Endothelial cell of umbilical vein (primary cell): ENCODE data around the gene RASAL3. TPM values are rescaled to one million over a fixed set of nuclear protein-coding genes. Genes with fewer than 3 reads are reported as not detected.

Experiments
- BruUV-seq: library from RNA; stranded (reverse); fragments of 400-500 nt; replicated peaks from 2 replicates; lab custom pipeline; 2021; lab: Mats Ljungman, UMichigan
- CTCF ChIA-PET: fragments of 300-600, 350-600 bp; sonication (Branson Sonifier 250); formaldehyde crosslinking; loops from one replicate; lab custom pipeline; 2021; ENCODE audit warnings: antibody characterized with exemption, inconsistent platforms; lab: Charles Lee
- POLR2A ChIA-PET: fragments of 300-600, 350-600 bp; sonication (Branson Sonifier 250); formaldehyde crosslinking; loops from one replicate; lab custom pipeline; 2021; ENCODE audit warnings: antibody characterized with exemption, inconsistent platforms; lab: Charles Lee
- DNase-seq: peaks from one replicate; pipeline ENCODE4 v3.0.0-alpha.2; 2011; ENCODE audit warnings: low read depth, low spot score
- FAIRE-seq: peaks from 2 replicates; lab custom pipeline; 2011; peaks lifted over from hg19 to GRCh38; lab: Jason Lieb, UNC
- H2AFZ ChIP-seq: 2 replicates; pipeline ENCODE4 v1.6.0; 2012; ENCODE audit warnings: low read depth, low read length, control low read depth, inconsistent platforms
- H3K27ac ChIP-seq: 2 replicates; pipeline ENCODE4 v1.5.1; 2011; ENCODE audit warnings: low read depth, mild to moderate bottlenecking, control low read depth, low read length, moderate library complexity; ENCODE audit not compliant: insufficient read depth
- H3K27me3 ChIP-seq, 2 experiments: 2 replicates each; pipeline versions ENCODE4 v1.6.0 to v1.6.1; 2011; ENCODE audit warnings: low read length in 2 of 2, mixed read lengths in 1 of 2; ENCODE audit not compliant: control insufficient read depth in 2 of 2, insufficient read depth in 2 of 2
- H3K36me3 ChIP-seq, 2 experiments: 2 replicates in 1 of 2; 3 replicates in 1 of 2; pipeline ENCODE4 v1.5.1; 2011; ENCODE audit warnings: low read length in 2 of 2, mild to moderate bottlenecking in 1 of 2, moderate library complexity in 1 of 2; ENCODE audit not compliant: control insufficient read depth in 2 of 2, insufficient read depth in 2 of 2; ENCODE audit errors: extremely low read depth in 1 of 2
- H3K4me1 ChIP-seq: 3 replicates; pipeline ENCODE4 v1.5.1; 2011; ENCODE audit warnings: mild to moderate bottlenecking, low read length; ENCODE audit not compliant: control insufficient read depth, insufficient read depth; ENCODE audit errors: extremely low read depth
- H3K4me2 ChIP-seq: 2 replicates; pipeline ENCODE4 v1.6.1; 2011; ENCODE audit warnings: low read length, control low read depth, mixed read lengths; ENCODE audit not compliant: insufficient read depth
- H3K4me3 ChIP-seq, 3 experiments: fragments of 200-600 bp in 1 of 3; sonication (generic), shearing (Covaris generic) in 1 of 3; replicated peaks in 1 of 3; 2 replicates each; pipeline ENCODE4 v1.5.1; 2011 to 2016; ENCODE audit warnings: control low read depth in 3 of 3, low read length in 3 of 3, mild to moderate bottlenecking in 2 of 3, inconsistent platforms in 1 of 3, low read depth in 1 of 3, moderate library complexity in 1 of 3; ENCODE audit not compliant: insufficient read depth in 1 of 3
- H3K79me2 ChIP-seq: 2 replicates; pipeline ENCODE4 v1.6.0; 2012; ENCODE audit warnings: low read length, inconsistent platforms; ENCODE audit not compliant: control insufficient read depth, insufficient read depth
- H3K9ac ChIP-seq: replicated peaks from 2 replicates; pipeline ENCODE3; 2011; ENCODE audit warnings: low read length, control low read depth; ENCODE audit not compliant: insufficient read depth; ENCODE audit errors: extremely low read depth
- H3K9me1 ChIP-seq: replicated peaks from 3 replicates; pipeline ENCODE4 v1.6.0; 2011; ENCODE audit warnings: mild to moderate bottlenecking, low read length; ENCODE audit not compliant: control insufficient read depth, insufficient read depth; ENCODE audit errors: extremely low read depth
- H3K9me3 ChIP-seq: replicated peaks from 2 replicates; pipeline ENCODE4 v1.5.1; 2012; ENCODE audit warnings: low read length, inconsistent platforms; ENCODE audit not compliant: control insufficient read depth, insufficient read depth
- H4K20me1 ChIP-seq: replicated peaks from 2 replicates; pipeline ENCODE3; 2011; ENCODE audit warnings: mild to moderate bottlenecking, low read length; ENCODE audit not compliant: control insufficient read depth, insufficient read depth; ENCODE audit errors: extremely low read depth
- CTCF ChIP-seq, 2 donors: IDR thresholded peaks; 1 replicate in 1 of 2; 2 replicates in 1 of 2; pipeline ENCODE4 v1.5.1; 2011; ENCODE audit warnings: low read length in 2 of 2, mild to moderate bottlenecking in 2 of 2, moderate library complexity in 2 of 2, control low read depth in 1 of 2, inconsistent platforms in 1 of 2, low read depth in 1 of 2; ENCODE audit not compliant: insufficient read depth in 1 of 2; ENCODE audit errors: extremely low read depth in 1 of 2
- EZH2 ChIP-seq: IDR thresholded peaks from 2 replicates; pipeline ENCODE4 v1.6.1; 2012; ENCODE audit warnings: borderline replicate concordance, low read depth, mild to moderate bottlenecking, moderate library complexity, low read length, inconsistent platforms; ENCODE audit not compliant: severe bottlenecking
- FOS ChIP-seq: IDR thresholded peaks from 2 replicates; pipeline ENCODE4 v1.6.1; 2011; ENCODE audit warnings: mild to moderate bottlenecking, low read length, moderate library complexity, borderline replicate concordance; ENCODE audit not compliant: insufficient read depth
- JUN ChIP-seq: IDR thresholded peaks from 2 replicates; pipeline ENCODE4 v1.6.1; 2011; ENCODE audit warnings: borderline replicate concordance, low read depth; ENCODE audit not compliant: insufficient read length, insufficient read depth
- MYC ChIP-seq: IDR thresholded peaks from one replicate; pipeline ENCODE4 v1.6.1; 2011; ENCODE audit warnings: mild to moderate bottlenecking, low read depth, low read length
- POLR2A ChIP-seq: IDR thresholded peaks from 2 replicates; pipeline ENCODE4 v1.6.1; 2012; ENCODE audit warnings: low read depth, mild to moderate bottlenecking, control low read depth, low read length
- POLR2AphosphoS5 ChIP-seq: IDR thresholded peaks from 2 replicates; pipeline ENCODE4 v1.6.1; 2012; ENCODE audit warnings: low read depth, mild to moderate bottlenecking, control low read depth, low read length, moderate library complexity; ENCODE audit not compliant: insufficient read depth
- dilution Hi-C: fragments of 300-500 bp; cut with MboI; formaldehyde crosslinking; loops from one replicate; pipeline ENCODE4 v1.15.0; 2019; ENCODE audit warnings: low sequenced_read_pairs; ENCODE audit not compliant: extremely low pct_ligation_motif_present
- intact Hi-C: fragments of 100-400 bp; cut with micrococcal nuclease; formaldehyde crosslinking; loops from one replicate; pipeline ENCODE4 v1.10.0; 2022
- polyA plus RNA-seq, 4 experiments: library from polyadenylated mRNA; depleted of rRNA in 3 of 4; stranded (reverse) in 3 of 4; unstranded in 1 of 4; fragments of >200 nt; gene quantifications; 2 replicates each; pipeline versions ENCODE4 v1.2.1 to v1.2.3, GENCODE V29; 2011 to 2012; ENCODE audit warnings: missing spikeins in 1 of 4
- total RNA-seq: library from RNA; stranded (reverse); gene quantifications from 2 replicates; pipeline ENCODE4 v1.2.3, GENCODE V29; 2021

RASAL3 gene
- total and polyA plus RNA-seq, 2 donors (not counting 3 experiments of a cell fraction or from before 2014, with no cell fraction given): 4.1 to 5.7 TPM

- DNase-seq (no peak), FAIRE-seq (no peak)
- H3K9me1 ChIP-seq: no peaks in the 10 kb centered on the region
- dilution Hi-C loops (no loop called here), intact Hi-C loops (no loop called here)
- CTCF ChIA-PET: no interaction called here
- no peaks in the 10 kb centered on the region for H3K4me1 ChIP-seq
- TF ChIP-seq FOS (no peak), POLR2AphosphoS5 (no peak), JUN (no peak), CTCF (IDR thresholded peaks at IDR 0.05; ENCODE audit: extremely low read depth in 1 of 2, insufficient read depth in 1 of 2, low read depth in 1 of 2, low read length in 2 of 2) (no peak), MYC (no peak)
- no peaks in the 10 kb centered on the region for H3K79me2 ChIP-seq
- H3K27me3 ChIP-seq: no peaks in the 10 kb centered on the region
- H3K4me2 ChIP-seq: no peak overlapping the region
- BruUV-seq: no TSS peak
- H3K4me3 ChIP-seq: no peak overlapping the region
- H3K9me3 ChIP-seq: no peaks in the 10 kb centered on the region
- no peak overlapping the region for H3K9ac ChIP-seq
- H4K20me1 ChIP-seq: no peaks in the 10 kb centered on the region
- no peak overlapping the region for H2AFZ ChIP-seq
- no peaks in the 10 kb centered on the region for H3K36me3 ChIP-seq
- H3K27ac ChIP-seq: no peak overlapping the region
- POLR2A ChIA-PET: no interaction called here
Measured at GRCh38 chr19:15501596-15501995, 37.3 kb upstream of the RASAL3 start.

GRCh38 chr19:15498910-15499309, 34.6 kb upstream of the RASAL3 start:
- H2AFZ ChIP-seq: no peak overlapping the region

More at GRCh38 chr19:15498910-15499309, 34.6 kb upstream of the RASAL3 start:
- POLR2A ChIA-PET: no interaction called here
- BruUV-seq: no TSS peak
- Histone ChIP-seq H3K79me2 (no peaks in the 10 kb centered on the region), H4K20me1 (no peaks in the 10 kb centered on the region), H3K4me2 (no peak overlapping the region), H3K36me3 (no peaks in the 10 kb centered on the region), H3K9me3 (no peaks in the 10 kb centered on the region), H3K4me1 (no peaks in the 10 kb centered on the region), H3K27me3 (no peaks in the 10 kb centered on the region), H3K9me1 (no peaks in the 10 kb centered on the region), H3K4me3 (no peak overlapping the region), H3K27ac (no peak overlapping the region), H3K9ac (no peak overlapping the region)
- FAIRE-seq (no peak), DNase-seq (no peak)
- intact Hi-C loops (no loop called here), dilution Hi-C loops (no loop called here)
- TF ChIP-seq CTCF (IDR thresholded peaks at IDR 0.05; ENCODE audit: extremely low read depth in 1 of 2, insufficient read depth in 1 of 2, low read depth in 1 of 2, low read length in 2 of 2): no peak
- no peak for TF ChIP-seq POLR2A
- TF ChIP-seq JUN: no peak
- TF ChIP-seq EZH2: no peak
- CTCF ChIA-PET: no interaction called here
